H1 (cell line): ENCODE data around the gene SRSF6. TPM values are rescaled to one million over a fixed set of nuclear protein-coding genes. Genes with fewer than 3 reads are reported as not detected.
A peak's percentile ranks its signal among the peaks of the same experiment; 100 is the strongest.

ENCODE experiments used
- CTCF ChIA-PET: fragments of 300-600 bp; sonication (Branson Sonifier 250); formaldehyde crosslinking; loops from one replicate; lab custom pipeline; 2021; ENCODE audit not compliant: partially characterized antibody; lab: Charles Lee
- POLR2A ChIA-PET: fragments of 300-600 bp; sonication (Branson Sonifier 250); formaldehyde crosslinking; loops from one replicate; lab custom pipeline; 2021; ENCODE audit warnings: inconsistent platforms; ENCODE audit not compliant: partially characterized antibody; lab: Charles Lee
- DNase-seq, 2 experiments: peaks; one replicate each; pipeline versions ENCODE4 v3.0.0 to v3.0.0-alpha.2; 2010 to 2022; ENCODE audit warnings: low spot score in 2 of 2, low read depth in 1 of 2, mixed read lengths in 1 of 2
- FAIRE-seq: peaks from 2 replicates; lab custom pipeline; 2011; peaks lifted over from hg19 to GRCh38; lab: Jason Lieb, UNC
- H2AFZ ChIP-seq: 2 replicates; pipeline ENCODE4 v1.8.1; 2012; ENCODE audit warnings: low read length, inconsistent platforms
- H2AK5ac ChIP-seq: 2 replicates; pipeline ENCODE4 v1.6.1; 2013; ENCODE audit warnings: low read depth, low read length
- H2BK120ac ChIP-seq: replicated peaks from 2 replicates; pipeline ENCODE3; 2013; ENCODE audit warnings: low read depth, low read length, inconsistent platforms
- H2BK12ac ChIP-seq: 2 replicates; pipeline ENCODE4 v1.6.1; 2013; ENCODE audit warnings: low read depth, low read length
- H2BK15ac ChIP-seq: 2 replicates; pipeline ENCODE4 v1.6.1; 2013; ENCODE audit warnings: low read length
- H2BK20ac ChIP-seq: 2 replicates; pipeline ENCODE4 v1.6.1; 2013; ENCODE audit warnings: low read length
- H2BK5ac ChIP-seq: 2 replicates; pipeline ENCODE4 v1.6.1; 2013; ENCODE audit warnings: low read depth, low read length
- H3K14ac ChIP-seq: 2 replicates; pipeline ENCODE4 v1.6.1; 2013; ENCODE audit warnings: inconsistent platforms; ENCODE audit not compliant: insufficient read length
- H3K18ac ChIP-seq: 2 replicates; pipeline ENCODE4 v1.6.1; 2013; ENCODE audit warnings: low read length; ENCODE audit errors: extremely low read depth
- H3K23ac ChIP-seq: 2 replicates; pipeline ENCODE4 v1.6.1; 2013; ENCODE audit warnings: inconsistent platforms; ENCODE audit not compliant: insufficient read length
- H3K23me2 ChIP-seq: 2 replicates; pipeline ENCODE4 v1.6.1; 2013; ENCODE audit warnings: low read depth, low read length
- H3K27ac ChIP-seq: 2 replicates; pipeline ENCODE4 v1.6.1; 2011; ENCODE audit warnings: low read depth, low read length, inconsistent platforms
- H3K27me3 ChIP-seq, 4 experiments: replicated peaks in 1 of 4; 1 replicate in 1 of 4; 2 replicates in 3 of 4; pipeline versions ENCODE4 v1.6.1 to v1.8.1; 2011 to 2013; ENCODE audit warnings: low read length in 3 of 4, mild to moderate bottlenecking in 3 of 4, inconsistent platforms in 2 of 4, mixed read lengths in 2 of 4, moderate library complexity in 1 of 4; ENCODE audit not compliant: control insufficient read depth in 3 of 4, insufficient read depth in 3 of 4; ENCODE audit errors: extremely low read depth in 1 of 4
- H3K36me3 ChIP-seq, 4 experiments: 2 replicates each; pipeline versions ENCODE4 v1.6.1 to v1.8.1; 2011 to 2013; ENCODE audit warnings: mild to moderate bottlenecking in 4 of 4, low read length in 3 of 4, moderate library complexity in 2 of 4, control low read depth in 1 of 4, inconsistent platforms in 1 of 4; ENCODE audit not compliant: insufficient read depth in 4 of 4, control insufficient read depth in 2 of 4
- H3K4ac ChIP-seq: replicated peaks from 2 replicates; pipeline ENCODE3; 2013; ENCODE audit warnings: low read length, low read depth, mixed read lengths, inconsistent platforms; ENCODE audit not compliant: insufficient read length
- H3K4me1 ChIP-seq, 4 experiments: replicated peaks in 1 of 4; 1 replicate in 1 of 4; 2 replicates in 3 of 4; pipeline versions ENCODE4 v1.6.1 to v1.8.1; 2011 to 2013; ENCODE audit warnings: low read length in 3 of 4, inconsistent platforms in 2 of 4, mixed read lengths in 1 of 4; ENCODE audit not compliant: insufficient read depth in 4 of 4, control insufficient read depth in 3 of 4
- H3K4me2 ChIP-seq, 2 experiments: 2 replicates each; pipeline versions ENCODE4 v1.6.1 to v1.8.1; 2011 to 2013; ENCODE audit warnings: low read depth in 2 of 2, low read length in 2 of 2, control low read depth in 1 of 2, inconsistent platforms in 1 of 2, mild to moderate bottlenecking in 1 of 2; ENCODE audit not compliant: insufficient read depth in 1 of 2
- H3K4me3 ChIP-seq, 4 experiments: fragments of 200-600, 300-600 bp in 1 of 4; sonication (generic), shearing (Covaris generic), sonication (Bioruptor Twin) in 1 of 4; 2 replicates each; pipeline versions ENCODE4 v1.5.1 to v1.8.1; 2011 to 2016; ENCODE audit warnings: low read length in 4 of 4, low read depth in 3 of 4, control low read depth in 2 of 4, inconsistent platforms in 2 of 4, mild to moderate bottlenecking in 2 of 4, mixed read lengths in 1 of 4, moderate library complexity in 1 of 4; ENCODE audit not compliant: insufficient read depth in 2 of 4; ENCODE audit errors: extremely low read depth in 1 of 4
- H3K56ac ChIP-seq: replicated peaks from 2 replicates; pipeline ENCODE3; 2013; ENCODE audit warnings: low read depth, mild to moderate bottlenecking, mixed read lengths, low read length, inconsistent platforms; ENCODE audit not compliant: insufficient read length
- H3K79me1 ChIP-seq: 2 replicates; pipeline ENCODE4 v1.6.1; 2013; ENCODE audit warnings: low read depth, low read length, control low read depth
- H3K79me2 ChIP-seq, 2 experiments: 2 replicates each; pipeline versions ENCODE4 v1.6.1 to v1.8.1; 2012 to 2013; ENCODE audit warnings: low read length in 2 of 2, mild to moderate bottlenecking in 2 of 2, inconsistent platforms in 1 of 2; ENCODE audit not compliant: insufficient read depth in 2 of 2, control insufficient read depth in 1 of 2
- H3K9ac ChIP-seq, 4 experiments: replicated peaks in 1 of 4; 1 replicate in 1 of 4; 2 replicates in 3 of 4; pipeline versions ENCODE4 v1.6.1 to v1.8.1; 2011 to 2013; ENCODE audit warnings: low read depth in 3 of 4, low read length in 3 of 4, control low read depth in 2 of 4, mild to moderate bottlenecking in 2 of 4, moderate library complexity in 2 of 4, inconsistent platforms in 1 of 4; ENCODE audit errors: extremely low read depth in 1 of 4
- H3K9me3 ChIP-seq, 2 experiments: 2 replicates each; pipeline versions ENCODE4 v1.6.1 to v1.8.1; 2012 to 2013; ENCODE audit warnings: mild to moderate bottlenecking in 2 of 2, moderate library complexity in 2 of 2, control low read depth in 1 of 2, inconsistent platforms in 1 of 2, low read depth in 1 of 2, low read length in 1 of 2, mixed read lengths in 1 of 2; ENCODE audit not compliant: insufficient read depth in 2 of 2
- H4K20me1 ChIP-seq, 2 experiments: replicated peaks in 1 of 2; 2 replicates each; pipeline versions ENCODE3 to v1.8.1; 2011 to 2013; ENCODE audit warnings: inconsistent platforms in 2 of 2, low read length in 2 of 2, mild to moderate bottlenecking in 1 of 2; ENCODE audit not compliant: insufficient read depth in 2 of 2, control insufficient read depth in 1 of 2
- H4K5ac ChIP-seq: 2 replicates; pipeline ENCODE4 v1.6.1; 2013; ENCODE audit warnings: low read length, low read depth, mixed read lengths, inconsistent platforms; ENCODE audit not compliant: insufficient read length
- H4K8ac ChIP-seq: 2 replicates; pipeline ENCODE4 v1.8.0; 2013; ENCODE audit warnings: mild to moderate bottlenecking, moderate library complexity, low read length, inconsistent platforms; ENCODE audit not compliant: insufficient read depth; ENCODE audit errors: extremely low read depth
- H4K91ac ChIP-seq: replicated peaks from 2 replicates; pipeline ENCODE3; 2013; ENCODE audit warnings: low read length, mixed read lengths, inconsistent platforms; ENCODE audit not compliant: insufficient read length
- CBX8 ChIP-seq: fragments of 300-800, 300-1000 bp; sonication (generic); IDR thresholded peaks from 2 replicates; pipeline ENCODE4 v1.7.1; 2016; ENCODE audit warnings: low read depth, low read length, borderline replicate concordance
- PHF8 ChIP-seq: fragments of 200-600 bp; sonication (generic); conservative IDR thresholded peaks from 2 replicates; pipeline ENCODE4 v1.7.1; 2012; ENCODE audit warnings: low read depth, mild to moderate bottlenecking, inconsistent platforms, low read length, moderate library complexity
- RFX5 ChIP-seq: IDR thresholded peaks from 2 replicates; pipeline ENCODE4 v1.6.1; 2011; ENCODE audit warnings: low read depth, low read length, improper control_type of control experiment, borderline replicate concordance
- TAF1 ChIP-seq: IDR thresholded peaks from 2 replicates; pipeline ENCODE4 v1.6.1; 2011; ENCODE audit warnings: mild to moderate bottlenecking, low read depth, low read length
- TBP ChIP-seq: IDR thresholded peaks from 2 replicates; pipeline ENCODE4 v1.6.1; 2011; ENCODE audit warnings: low read depth, low read length, improper control_type of control experiment
- ZNF274 ChIP-seq: IDR thresholded peaks from 2 replicates; pipeline ENCODE4 v1.7.0; 2012; ENCODE audit warnings: low read length, borderline replicate concordance; ENCODE audit errors: extremely low read depth
- WGBS, 2 experiments: shearing (Covaris generic) in 1 of 2; methylation state at CpG; one replicate each; pipeline versions ENCODE4 v1.1.6 to v1.1.7; 2013 to 2015; ENCODE audit warnings: low lambda C conversion rate in 2 of 2, mixed read lengths in 2 of 2, inconsistent platforms in 1 of 2, low coverage in 1 of 2, missing lambda C conversion rate in 1 of 2; ENCODE audit not compliant: insufficient replicate concordance in 2 of 2, insufficient coverage in 1 of 2, insufficient read length in 1 of 2; ENCODE audit errors: extremely low coverage in 1 of 2, missing lambda C conversion rate in 1 of 2; 5-methylcytosine and 5-hydroxymethylcytosine counted together
- polyA plus RNA-seq, 7 experiments: library from polyadenylated mRNA; depleted of rRNA in 3 of 7; stranded (reverse) in 5 of 7; unstranded in 2 of 7; fragments of >200 nt in 5 of 7; fragments of 200-250 nt in 2 of 7; gene quantifications; 1 replicate in 5 of 7; 2 replicates in 1 of 7; 4 replicates in 1 of 7; pipeline versions ENCODE4 v1.2.1 to v1.2.3, GENCODE V29; 2011 to 2013; ENCODE audit warnings: missing spikeins in 2 of 7, mixed read lengths in 2 of 7
- total RNA-seq: library from RNA; stranded (reverse); fragmentation: NEBNext Ultra II Directional; extraction: Animal tissue kit (Norgen Biotek cat#: 25700); gene quantifications from 2 replicates; pipeline ENCODE4 v1.2.1, GENCODE V29; 2021
- TF ChIP-seq, protein P1 (sequence below): IDR thresholded peaks from 2 replicates; pipeline ENCODE4 v1.6.1; 2012; ENCODE audit warnings: inconsistent platforms

The SRSF6 gene
- total and polyA plus RNA-seq, 2 of the 8 experiments (the other 6 are each of a cell fraction or from before 2014, with no cell fraction given), result 48.0 to 171 TPM

- Histone ChIP-seq H3K4me2 (peak overlapping the region; percentile 57 to 84), H2AFZ (no peak overlapping the region), H2BK5ac (no peak overlapping the region), H2BK12ac (no peak overlapping the region), H3K9me3 (no peaks in the 10 kb centered on the region), H3K27ac (no peak overlapping the region), H4K20me1 (no peaks in the 10 kb centered on the region), H3K23me2 (peaks cover 4% of the 10 kb centered on the region; the same call in 1 of the 2 replicates), H3K23ac (no peak overlapping the region), H3K36me3 (no peaks in the 10 kb centered on the region), H3K9ac (no peak overlapping the region), H2BK15ac (no peak overlapping the region), H4K91ac (no peak overlapping the region), H3K14ac (no peak overlapping the region), H3K18ac (no peak overlapping the region), H2BK120ac (no peak overlapping the region), H3K4me1 (peaks cover 2 to 5% (median 5%) of the 10 kb centered on the region in 4 experiments; a peak in 6 of 7 replicates), H3K79me2 (no peaks in the 10 kb centered on the region), H2AK5ac (no peak overlapping the region), H4K5ac (no peak overlapping the region), H3K4me3 (peak overlapping the region; percentile 60 to 79 (median 62)), H3K56ac (no peak overlapping the region), H3K27me3 (peaks cover 4 to 18% (median 12%) of the 10 kb centered on the region in 4 experiments), H2BK20ac (no peak overlapping the region), H4K8ac (no peak overlapping the region), H3K4ac (no peak overlapping the region), H3K79me1 (no peaks in the 10 kb centered on the region)
- 7% methylated on average over 19 of the region's 22 CpGs; no CpG with 5 or more reads in 1 of the 2 experiments for WGBS, 2 experiments
- POLR2A ChIA-PET, result interaction anchor here (0.8 to 3.9 kb wide), 15 partner anchors 11 to 160 kb away, joined by 3 to 72 read pairs (median 4); partner anchors contain the start of genes IFT52 and SRSF6
- CTCF ChIA-PET, result interaction anchor here (0.5 to 2.0 kb wide), 9 partner anchors 19 to 484 kb away, joined by 3 to 12 read pairs (median 5); no protein-coding TSS in a partner anchor
- FAIRE-seq (no peak), DNase-seq (peak in 1 of 2 experiments; percentile 73)
- TF ChIP-seq RFX5, result no peak
- TF ChIP-seq TAF1, result no peak
- 0 out of 2 replicates have a peak, but pooled peaks have one; percentile 11 for TF ChIP-seq PHF8
- no peak for TF ChIP-seq TBP
- TF ChIP-seq CBX8, result no peak
- TF ChIP-seq, protein P1, sequence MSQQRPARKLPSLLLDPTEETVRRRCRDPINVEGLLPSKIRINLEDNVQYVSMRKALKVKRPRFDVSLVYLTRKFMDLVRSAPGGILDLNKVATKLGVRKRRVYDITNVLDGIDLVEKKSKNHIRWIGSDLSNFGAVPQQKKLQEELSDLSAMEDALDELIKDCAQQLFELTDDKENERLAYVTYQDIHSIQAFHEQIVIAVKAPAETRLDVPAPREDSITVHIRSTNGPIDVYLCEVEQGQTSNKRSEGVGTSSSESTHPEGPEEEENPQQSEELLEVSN, result no peak
- TF ChIP-seq ZNF274, result no peak
Observed at GRCh38 chr20:43508106-43508505, 50.4 kb downstream of the SRSF6 start.
